Testis (tissue), 2 donors: Measurements from ENCODE around the gene GRIA1.

Source experiments
- POLR2A ChIP-seq: fragments of 450-650 bp; IDR thresholded peaks from one replicate; pipeline ENCODE4 v1.6.1; 2017; ENCODE audit warnings: antibody characterized with exemption, mild to moderate bottlenecking, moderate library complexity
- TF ChIP-seq, protein P1 (sequence below), 3 experiments: fragments of 450-650 bp in 2 of 3; fragments of 200-600 bp in 1 of 3; sonication (generic) in 1 of 3; IDR thresholded peaks; one replicate each; pipeline ENCODE4 v1.5.1; 2016 to 2019; ENCODE audit warnings: antibody characterized with exemption in 3 of 3, mild to moderate bottlenecking in 2 of 3, moderate library complexity in 1 of 3

GRCh38 chr5:153447534-153447933 lies 42.9 kb upstream of the GRIA1 start:
- no peak for TF ChIP-seq POLR2A
- TF ChIP-seq, protein P1, sequence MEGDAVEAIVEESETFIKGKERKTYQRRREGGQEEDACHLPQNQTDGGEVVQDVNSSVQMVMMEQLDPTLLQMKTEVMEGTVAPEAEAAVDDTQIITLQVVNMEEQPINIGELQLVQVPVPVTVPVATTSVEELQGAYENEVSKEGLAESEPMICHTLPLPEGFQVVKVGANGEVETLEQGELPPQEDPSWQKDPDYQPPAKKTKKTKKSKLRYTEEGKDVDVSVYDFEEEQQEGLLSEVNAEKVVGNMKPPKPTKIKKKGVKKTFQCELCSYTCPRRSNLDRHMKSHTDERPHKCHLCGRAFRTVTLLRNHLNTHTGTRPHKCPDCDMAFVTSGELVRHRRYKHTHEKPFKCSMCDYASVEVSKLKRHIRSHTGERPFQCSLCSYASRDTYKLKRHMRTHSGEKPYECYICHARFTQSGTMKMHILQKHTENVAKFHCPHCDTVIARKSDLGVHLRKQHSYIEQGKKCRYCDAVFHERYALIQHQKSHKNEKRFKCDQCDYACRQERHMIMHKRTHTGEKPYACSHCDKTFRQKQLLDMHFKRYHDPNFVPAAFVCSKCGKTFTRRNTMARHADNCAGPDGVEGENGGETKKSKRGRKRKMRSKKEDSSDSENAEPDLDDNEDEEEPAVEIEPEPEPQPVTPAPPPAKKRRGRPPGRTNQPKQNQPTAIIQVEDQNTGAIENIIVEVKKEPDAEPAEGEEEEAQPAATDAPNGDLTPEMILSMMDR (IDR thresholded peaks at IDR 0.05): no peak
